Activated CD4-positive, alpha-beta T cell treated with anti-CD3 and anti-CD28 coated beads for 1 hour (primary cell): ENCODE results near the gene F2.

ENCODE experiments used
- DNase-seq: peaks from one replicate; pipeline ENCODE4 v3.0.0-alpha.2; 2020

Gene F2

GRCh38 chr11:46743693-46744339 lies 24.8 kb downstream of the F2 start:
- no peak for DNase-seq

- DNase-seq, result no peak
Measured at GRCh38 chr11:46745328-46745727, 26.3 kb downstream of the F2 start.

- DNase-seq, result no peak
Measured at GRCh38 chr11:46745995-46746394, 27.0 kb downstream of the F2 start.

DNA sequence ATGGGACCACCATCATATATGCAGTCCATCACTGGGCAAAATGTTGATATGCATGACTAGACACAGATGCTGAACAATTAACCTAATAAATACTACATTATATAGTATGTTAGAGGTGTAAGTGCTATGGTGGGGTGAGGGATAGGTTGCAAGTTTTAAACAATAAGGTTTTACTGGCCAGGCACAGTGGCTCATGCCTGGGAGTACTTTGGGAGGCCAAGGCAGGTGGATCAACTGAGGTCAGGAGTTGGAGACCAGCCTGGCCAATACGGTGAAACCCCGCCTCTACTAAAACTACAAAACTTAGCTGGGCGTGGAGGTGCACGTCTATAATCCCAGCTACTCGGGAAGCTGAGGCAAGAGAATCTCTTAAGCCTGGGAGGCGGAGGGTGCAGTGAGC lies 28.1 kb downstream of the F2 start:
- DNase-seq, result no peak

DNA sequence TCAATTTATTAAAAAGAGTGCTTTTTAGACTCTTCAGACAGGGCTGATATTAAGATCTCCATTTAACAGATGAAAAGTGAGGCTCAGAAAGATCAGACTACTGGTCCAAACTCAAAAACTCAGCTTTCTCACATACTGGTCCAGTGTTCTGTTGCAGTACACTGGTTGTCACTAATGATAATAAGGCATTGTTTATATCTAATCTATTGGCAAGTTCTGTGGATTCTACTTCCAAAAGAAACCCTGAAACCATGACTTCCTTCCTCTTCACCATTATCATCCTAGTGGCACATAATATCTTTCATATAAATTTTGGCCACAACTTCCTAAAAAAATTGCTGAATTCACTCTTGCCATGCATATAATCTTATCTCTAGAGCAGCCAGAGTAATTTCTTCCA lies 36.9 kb downstream of the F2 start:
- no peak for DNase-seq

GRCh38 chr11:46759196-46759595 lies 40.2 kb downstream of the F2 start:
- DNase-seq, result no peak

DNA sequence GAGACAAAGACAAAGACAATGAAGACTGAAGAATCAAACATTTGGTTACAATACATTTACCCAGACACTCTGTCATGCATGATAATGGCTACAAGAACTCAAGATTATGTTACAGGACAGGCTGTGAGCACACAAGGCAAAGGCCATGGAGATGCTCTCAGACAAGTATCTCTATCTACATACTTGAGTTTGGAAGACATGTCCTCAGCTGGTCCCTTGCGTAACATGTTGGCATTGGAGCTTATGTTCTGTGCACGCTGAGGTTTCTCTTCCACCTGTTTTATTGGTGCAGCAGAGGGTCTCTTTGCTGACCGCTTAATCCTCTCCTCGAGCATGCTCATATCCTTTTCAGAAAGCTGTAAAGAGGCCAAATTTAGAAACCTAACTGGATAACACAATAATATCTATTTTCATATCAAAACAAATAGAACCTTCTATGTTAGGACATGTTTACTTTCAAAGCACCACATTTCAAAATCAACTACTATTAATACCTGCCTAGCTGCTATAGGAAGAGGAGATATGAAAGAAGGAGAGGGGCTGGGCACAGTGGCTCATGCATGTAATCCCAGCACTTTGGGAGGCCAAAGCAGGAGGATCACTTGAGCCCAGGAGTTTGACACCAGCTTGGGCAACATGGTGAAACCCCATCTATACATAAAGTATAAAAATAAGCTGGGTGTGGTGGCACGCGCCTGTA lies 41.6 kb downstream of the F2 start:
- no peak for DNase-seq

DNA sequence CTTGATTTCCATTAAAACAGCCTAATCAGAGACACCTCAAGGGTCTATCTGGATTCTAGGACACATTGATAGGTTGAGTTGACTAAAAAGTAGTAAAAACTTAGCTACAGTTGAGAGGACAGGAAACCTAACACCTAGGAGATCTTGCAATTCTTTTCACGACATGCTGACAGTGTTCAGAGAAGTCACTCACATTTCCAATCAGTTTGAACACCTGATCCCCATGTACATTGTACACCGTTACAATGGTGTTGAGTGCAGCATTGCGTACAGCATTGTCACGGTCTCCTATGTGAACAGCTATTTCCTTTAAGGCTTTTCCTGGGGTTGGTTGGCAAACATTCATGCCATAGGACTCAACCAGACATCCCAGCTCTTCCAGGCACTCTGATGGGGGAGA lies 42.8 kb downstream of the F2 start:
- DNase-seq, result no peak

GRCh38 chr11:46762248-46762647 lies 43.2 kb downstream of the F2 start:
- DNase-seq, result no peak

GRCh38 chr11:46766656-46767055 lies 47.6 kb downstream of the F2 start:
- no peak for DNase-seq

GRCh38 chr11:46769636-46770221 lies 50.7 kb downstream of the F2 start:
- no peak for DNase-seq

GRCh38 chr11:46776878-46777277 lies 57.9 kb downstream of the F2 start:
- no peak for DNase-seq

GRCh38 chr11:46778416-46778815 lies 59.4 kb downstream of the F2 start:
- no peak for DNase-seq
